ENCODE results near the gene KRTAP21-2. TPM values are rescaled to one million over a fixed set of nuclear protein-coding genes. Genes with fewer than 3 reads are reported as not detected.

KRTAP21-2 gene
- total and polyA plus RNA-seq, 2 donors (not counting 3 experiments of a cell fraction or from before 2014, with no cell fraction given) = not detected

- Histone ChIP-seq H3K9me3 (replicated peaks; ENCODE audit: control insufficient read depth, insufficient read depth, low read length) (peaks cover 2% of the 10 kb centered on the region), H3K36me3 (ENCODE audit: control insufficient read depth in 2 of 2, extremely low read depth in 1 of 2, insufficient read depth in 2 of 2, low read length in 2 of 2) (no peaks in the 10 kb centered on the region), H3K4me3 (replicated peaks in 1 of 3; ENCODE audit: insufficient read depth in 1 of 3, low read depth in 1 of 3, low read length in 3 of 3) (no peak overlapping the region), H3K9ac (replicated peaks; ENCODE audit: extremely low read depth, insufficient read depth, low read length) (no peak overlapping the region), H2AFZ (ENCODE audit: low read depth, low read length) (no peak overlapping the region), H3K27me3 (ENCODE audit: control insufficient read depth in 2 of 2, insufficient read depth in 2 of 2, low read length in 2 of 2) (no peaks in the 10 kb centered on the region), H3K4me2 (ENCODE audit: insufficient read depth, low read length) (no peak overlapping the region), H4K20me1 (replicated peaks; ENCODE audit: control insufficient read depth, extremely low read depth, insufficient read depth, low read length) (no peaks in the 10 kb centered on the region), H3K79me2 (ENCODE audit: control insufficient read depth, insufficient read depth, low read length) (no peaks in the 10 kb centered on the region), H3K4me1 (ENCODE audit: control insufficient read depth, extremely low read depth, insufficient read depth, low read length) (no peaks in the 10 kb centered on the region), H3K27ac (ENCODE audit: insufficient read depth, low read depth, low read length) (no peak overlapping the region), H3K9me1 (replicated peaks; ENCODE audit: control insufficient read depth, extremely low read depth, insufficient read depth, low read length) (no peaks in the 10 kb centered on the region)
- POLR2A ChIA-PET = no interaction called here
- DNase-seq (ENCODE audit: low read depth, low spot score) = no peak
- FAIRE-seq = no peak
- BruUV-seq (replicated peaks) = no TSS peak
- dilution Hi-C loops (cut with MboI; ENCODE audit: extremely low pct_ligation_motif_present, low sequenced_read_pairs) = no loop called here
- CTCF ChIA-PET = interaction anchor here (0.6 kb wide), 1 partner anchor 13 kb away, joined by 3 read pairs; no protein-coding TSS in a partner anchor
- TF ChIP-seq POLR2AphosphoS5 (IDR thresholded peaks at IDR 0.05; ENCODE audit: insufficient read depth, low read depth, low read length) = no peak
- no peak for TF ChIP-seq EZH2 (IDR thresholded peaks at IDR 0.05; ENCODE audit: borderline replicate concordance, low read depth, low read length, severe bottlenecking)
- TF ChIP-seq MAX (IDR thresholded peaks at IDR 0.05; ENCODE audit: insufficient read depth, insufficient read length) = no peak
- TF ChIP-seq POLR2A (IDR thresholded peaks at IDR 0.05; ENCODE audit: low read depth, low read length) = no peak
- no peak for TF ChIP-seq CTCF (IDR thresholded peaks at IDR 0.05; ENCODE audit: extremely low read depth in 1 of 2, insufficient read depth in 1 of 2, low read depth in 1 of 2, low read length in 2 of 2)
- TF ChIP-seq MYC (IDR thresholded peaks at IDR 0.05; ENCODE audit: low read depth, low read length) = no peak
- no peak for TF ChIP-seq JUN (IDR thresholded peaks at IDR 0.05; ENCODE audit: borderline replicate concordance, insufficient read depth, insufficient read length, low read depth)
- TF ChIP-seq GATA2 (IDR thresholded peaks at IDR 0.05; ENCODE audit: insufficient read depth, insufficient read length, low read depth, low read length) = no peak
- TF ChIP-seq FOS (IDR thresholded peaks at IDR 0.05; ENCODE audit: borderline replicate concordance, insufficient read depth, low read length) = no peak
- intact Hi-C loops (cut with micrococcal nuclease) = no loop called here
Measured at GRCh38 chr21:30719401-30719800, 27.7 kb downstream of the KRTAP21-2 start.
